ENCODE results near the gene MAST4. TPM values are rescaled to one million over a fixed set of nuclear protein-coding genes. Genes with fewer than 3 reads are reported as not detected.

The MAST4 gene
- total and polyA plus RNA-seq, 8 donors, result 5.9 to 29.7 (median 10.0) TPM

DNA sequence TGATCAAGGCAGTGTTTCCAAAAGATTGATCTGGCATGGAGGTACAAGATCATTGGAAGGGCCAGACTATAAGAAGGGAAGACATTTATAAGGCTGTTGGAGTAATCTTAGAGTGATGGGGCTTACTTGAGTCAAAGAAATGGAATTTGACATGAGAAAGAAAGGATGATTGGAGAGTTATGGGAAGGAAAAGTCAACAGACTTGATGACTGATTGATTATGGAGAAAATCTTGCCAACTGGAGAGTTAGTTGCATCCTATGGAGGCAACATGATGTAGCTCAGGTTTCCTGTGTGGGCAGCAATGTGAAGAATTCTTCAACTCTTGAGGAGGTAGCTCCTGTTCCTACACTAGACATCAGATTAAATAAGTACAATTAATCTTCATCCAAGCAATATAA is 10.9 kb upstream of the MAST4 start:
- Histone ChIP-seq H3K9me3 (no peaks in the 10 kb centered on the region), H3K4me3 (no peak overlapping the region), H3K27me3 (no peaks in the 10 kb centered on the region), H3K27ac (no peak overlapping the region), H3K4me1 (no peaks in the 10 kb centered on the region), H3K36me3 (no peaks in the 10 kb centered on the region)
- TF ChIP-seq, protein P1, sequence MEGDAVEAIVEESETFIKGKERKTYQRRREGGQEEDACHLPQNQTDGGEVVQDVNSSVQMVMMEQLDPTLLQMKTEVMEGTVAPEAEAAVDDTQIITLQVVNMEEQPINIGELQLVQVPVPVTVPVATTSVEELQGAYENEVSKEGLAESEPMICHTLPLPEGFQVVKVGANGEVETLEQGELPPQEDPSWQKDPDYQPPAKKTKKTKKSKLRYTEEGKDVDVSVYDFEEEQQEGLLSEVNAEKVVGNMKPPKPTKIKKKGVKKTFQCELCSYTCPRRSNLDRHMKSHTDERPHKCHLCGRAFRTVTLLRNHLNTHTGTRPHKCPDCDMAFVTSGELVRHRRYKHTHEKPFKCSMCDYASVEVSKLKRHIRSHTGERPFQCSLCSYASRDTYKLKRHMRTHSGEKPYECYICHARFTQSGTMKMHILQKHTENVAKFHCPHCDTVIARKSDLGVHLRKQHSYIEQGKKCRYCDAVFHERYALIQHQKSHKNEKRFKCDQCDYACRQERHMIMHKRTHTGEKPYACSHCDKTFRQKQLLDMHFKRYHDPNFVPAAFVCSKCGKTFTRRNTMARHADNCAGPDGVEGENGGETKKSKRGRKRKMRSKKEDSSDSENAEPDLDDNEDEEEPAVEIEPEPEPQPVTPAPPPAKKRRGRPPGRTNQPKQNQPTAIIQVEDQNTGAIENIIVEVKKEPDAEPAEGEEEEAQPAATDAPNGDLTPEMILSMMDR (IDR thresholded peaks at IDR 0.05), result no peak
- intact Hi-C loops (cut with DNase I), result no loop called here
- no peak for ATAC-seq
- no peak for DNase-seq
- FAIRE-seq, result no peak

DNA sequence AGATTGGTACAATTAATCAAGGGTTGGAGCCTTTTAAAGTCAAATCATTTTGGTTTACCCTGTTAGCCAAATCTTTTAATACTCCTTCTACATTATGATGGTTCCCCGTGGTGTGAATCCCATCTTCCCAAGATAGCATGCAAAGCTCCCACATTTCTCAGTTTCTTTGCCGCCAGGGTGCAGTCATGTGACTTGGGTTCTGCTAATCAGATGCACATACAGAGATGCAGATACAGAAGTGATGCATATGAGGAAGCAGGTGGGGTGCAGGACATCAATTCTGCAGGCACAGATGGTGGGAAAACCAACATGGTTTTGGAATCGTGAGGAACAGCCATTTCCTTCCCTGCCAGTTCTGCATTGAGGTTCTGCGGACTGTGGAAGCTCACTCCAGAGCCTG is 8.4 kb upstream of the MAST4 start:
- TF ChIP-seq, protein P1 (IDR thresholded peaks at IDR 0.05), result no peak
- intact Hi-C loops (cut with DNase I), result no loop called here
- no peaks in the 10 kb centered on the region for H3K27me3 ChIP-seq
- no peaks in the 10 kb centered on the region for H3K36me3 ChIP-seq
- H3K9me3 ChIP-seq, result no peaks in the 10 kb centered on the region
- ATAC-seq, result no peak
- 75 to 83% methylated on average over 4 of the region's 4 CpGs for WGBS, 2 donors
- no peaks in the 10 kb centered on the region for H3K4me1 ChIP-seq
- FAIRE-seq, result no peak
- DNase-seq, result no peak
- no peak overlapping the region for H3K27ac ChIP-seq
- H3K4me3 ChIP-seq, result no peak overlapping the region

DNA sequence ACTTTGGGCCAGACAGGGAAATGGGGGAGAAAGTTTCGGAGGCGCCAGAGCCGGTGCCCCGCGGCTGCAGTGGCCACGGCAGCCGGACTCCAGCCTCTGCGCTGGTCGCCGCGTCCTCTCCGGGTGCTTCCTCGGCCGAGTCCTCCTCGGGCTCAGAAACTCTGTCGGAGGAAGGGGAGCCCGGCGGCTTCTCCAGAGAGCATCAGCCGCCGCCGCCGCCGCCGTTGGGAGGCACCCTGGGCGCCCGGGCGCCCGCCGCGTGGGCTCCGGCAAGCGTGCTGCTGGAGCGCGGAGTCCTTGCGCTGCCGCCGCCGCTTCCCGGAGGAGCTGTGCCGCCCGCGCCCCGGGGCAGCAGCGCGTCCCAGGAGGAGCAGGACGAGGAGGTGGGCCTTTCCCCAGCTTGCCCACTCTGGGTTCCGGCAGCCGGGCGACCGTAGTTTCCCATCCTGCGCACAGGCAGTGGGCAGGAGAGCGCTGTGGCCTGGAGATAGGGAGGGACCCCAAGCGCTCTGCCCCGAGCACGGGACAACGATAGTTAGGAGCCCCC is 516 bp downstream of the MAST4 start:
- ATAC-seq (peak; percentile 55 to 68 (median 65)), DNase-seq (peak; percentile 7 to 73 (median 36)), FAIRE-seq (no peak)
- TF ChIP-seq, protein P1 (IDR thresholded peaks at IDR 0.05), result no peak
- Histone ChIP-seq H3K4me1 (peaks cover 0 to 3% (median 0%) of the 10 kb centered on the region in 3 donors), H3K36me3 (no peaks in the 10 kb centered on the region), H3K27me3 (no peaks in the 10 kb centered on the region), H3K9me3 (no peaks in the 10 kb centered on the region), H3K27ac (peak overlapping the region; percentile 28 to 68 (median 38)), H3K4me3 (peak overlapping the region; percentile 61 to 91 (median 76))
- WGBS, 2 donors, result 0% methylated on average over 44 to 56 of the region's 56 CpGs
- intact Hi-C loops (cut with DNase I), result no loop called here

DNA sequence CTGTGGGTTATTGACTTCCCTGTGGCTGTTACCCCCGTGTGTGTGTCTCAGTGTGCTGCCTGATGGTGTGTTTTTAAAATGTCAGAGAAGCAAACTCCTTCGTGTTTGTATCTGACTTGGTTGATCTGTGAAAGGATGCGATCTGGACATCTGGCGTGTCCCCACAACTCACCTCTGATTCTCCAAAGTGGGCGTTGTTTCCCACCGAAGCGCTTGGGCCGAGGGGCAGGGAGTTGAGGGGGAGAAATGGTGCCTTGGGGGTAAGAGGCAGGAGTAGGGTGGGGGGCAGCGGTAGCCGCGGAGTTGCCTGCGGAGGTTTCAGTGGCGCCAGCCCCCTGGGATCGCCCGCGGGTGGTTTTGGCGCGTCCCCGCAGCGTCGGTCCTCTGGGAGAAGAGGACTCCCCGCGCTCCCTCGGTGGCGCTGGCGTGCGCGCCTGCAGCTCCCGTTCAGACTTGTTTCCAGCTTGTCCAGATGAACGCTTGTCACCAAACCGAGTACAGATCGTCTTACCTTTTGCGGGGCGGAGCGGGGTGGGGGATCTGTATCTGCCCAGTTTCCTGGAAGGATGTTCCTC is 1.1 kb downstream of the MAST4 start:
- Histone ChIP-seq H3K36me3 (no peaks in the 10 kb centered on the region), H3K27ac (peak overlapping the region in 2 of 4 donors; percentile 39 to 68), H3K27me3 (no peaks in the 10 kb centered on the region), H3K4me1 (peaks cover 0 to 3% (median 0%) of the 10 kb centered on the region in 3 donors), H3K9me3 (no peaks in the 10 kb centered on the region), H3K4me3 (peak overlapping the region; percentile 61 to 91 (median 76))
- intact Hi-C loops (cut with DNase I), result no loop called here
- peak; percentile 42 to 81 (median 51) for DNase-seq
- TF ChIP-seq, protein P1 (IDR thresholded peaks at IDR 0.05), result no peak
- WGBS, 2 donors, result 0 to 1% methylated on average over 35 of the region's 35 CpGs
- peak; percentile 36 to 62 (median 55) for ATAC-seq
- no peak for FAIRE-seq

DNA sequence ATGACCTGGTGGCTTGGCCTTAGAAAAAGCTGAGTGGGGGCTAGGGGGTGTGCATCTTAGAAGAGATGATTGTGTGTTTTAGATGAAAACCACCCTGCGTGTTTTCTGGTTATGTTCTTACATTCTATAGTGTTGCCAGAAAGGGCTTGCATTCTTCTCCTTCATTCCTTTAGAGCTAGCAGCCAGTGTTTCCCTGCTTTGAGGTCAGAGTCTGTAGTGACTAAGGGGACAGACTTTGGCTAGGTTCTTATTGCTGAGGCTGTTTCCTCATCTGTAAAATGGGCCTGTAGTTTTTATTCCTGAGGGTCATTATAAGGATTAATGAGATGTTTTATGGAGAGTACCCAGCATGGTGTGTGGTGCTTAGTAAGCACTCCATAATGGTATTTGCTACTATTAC is 6.4 kb downstream of the MAST4 start:
- ATAC-seq (no peak), FAIRE-seq (no peak), DNase-seq (no peak)
- Histone ChIP-seq H3K27me3 (no peaks in the 10 kb centered on the region), H3K27ac (no peak overlapping the region), H3K9me3 (no peaks in the 10 kb centered on the region), H3K4me3 (no peak overlapping the region), H3K4me1 (peaks cover 0 to 3% (median 0%) of the 10 kb centered on the region in 3 donors), H3K36me3 (no peaks in the 10 kb centered on the region)
- 79 to 91% methylated on average over 1 of the region's 1 CpG for WGBS, 2 donors
- TF ChIP-seq, protein P1 (IDR thresholded peaks at IDR 0.05), result no peak
- intact Hi-C loops (cut with DNase I), result no loop called here

All from pancreas (tissue), 10 donors.